GM21447 (cell line): ENCODE results near the gene IL6R.
"Not testable (repeated sequence)": the region's sequence is repeated elsewhere in the genome, so short reads cannot be mapped to it uniquely, and the experiment has no call there.

ENCODE experiments used
- ATAC-seq: cut with Tn5 transposase; IDR thresholded peaks from one replicate; pipeline ENCODE4 v1.9.1; 2021; ENCODE audit not compliant: unreplicated experiment

IL6R gene

DNA sequence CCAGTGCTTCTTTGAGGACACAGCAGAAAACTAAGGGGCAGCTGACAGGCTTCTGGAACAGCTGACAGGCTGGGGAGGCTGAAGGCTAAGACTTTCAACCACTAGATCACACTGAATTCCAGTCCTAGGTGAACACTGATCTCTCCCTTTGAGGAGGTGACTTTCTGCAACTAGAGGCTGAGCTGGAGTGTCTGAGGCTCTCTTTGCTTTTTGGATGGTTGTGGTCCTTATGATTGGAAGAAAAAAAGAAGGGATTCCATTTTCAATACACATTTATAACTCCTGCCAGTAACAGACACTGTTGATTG is 1.4 kb downstream of the IL6R start:
- ATAC-seq = no peak

DNA sequence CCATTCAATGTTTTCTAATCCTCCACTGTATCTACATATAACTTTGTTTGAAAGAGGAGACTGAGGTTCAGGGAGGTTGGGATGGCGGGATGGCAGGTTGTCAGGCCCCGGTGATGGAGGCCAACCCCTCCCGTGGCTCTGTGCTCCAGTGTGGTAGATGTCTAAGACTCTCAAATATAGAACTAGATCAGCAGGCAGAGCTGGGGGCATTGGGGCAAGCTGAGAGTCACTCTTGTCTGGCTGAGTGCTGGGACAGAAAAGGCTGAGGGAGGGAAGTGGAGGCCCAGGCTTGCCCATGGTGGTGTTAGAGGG is 1.7 kb downstream of the IL6R start:
- ATAC-seq = no peak

DNA sequence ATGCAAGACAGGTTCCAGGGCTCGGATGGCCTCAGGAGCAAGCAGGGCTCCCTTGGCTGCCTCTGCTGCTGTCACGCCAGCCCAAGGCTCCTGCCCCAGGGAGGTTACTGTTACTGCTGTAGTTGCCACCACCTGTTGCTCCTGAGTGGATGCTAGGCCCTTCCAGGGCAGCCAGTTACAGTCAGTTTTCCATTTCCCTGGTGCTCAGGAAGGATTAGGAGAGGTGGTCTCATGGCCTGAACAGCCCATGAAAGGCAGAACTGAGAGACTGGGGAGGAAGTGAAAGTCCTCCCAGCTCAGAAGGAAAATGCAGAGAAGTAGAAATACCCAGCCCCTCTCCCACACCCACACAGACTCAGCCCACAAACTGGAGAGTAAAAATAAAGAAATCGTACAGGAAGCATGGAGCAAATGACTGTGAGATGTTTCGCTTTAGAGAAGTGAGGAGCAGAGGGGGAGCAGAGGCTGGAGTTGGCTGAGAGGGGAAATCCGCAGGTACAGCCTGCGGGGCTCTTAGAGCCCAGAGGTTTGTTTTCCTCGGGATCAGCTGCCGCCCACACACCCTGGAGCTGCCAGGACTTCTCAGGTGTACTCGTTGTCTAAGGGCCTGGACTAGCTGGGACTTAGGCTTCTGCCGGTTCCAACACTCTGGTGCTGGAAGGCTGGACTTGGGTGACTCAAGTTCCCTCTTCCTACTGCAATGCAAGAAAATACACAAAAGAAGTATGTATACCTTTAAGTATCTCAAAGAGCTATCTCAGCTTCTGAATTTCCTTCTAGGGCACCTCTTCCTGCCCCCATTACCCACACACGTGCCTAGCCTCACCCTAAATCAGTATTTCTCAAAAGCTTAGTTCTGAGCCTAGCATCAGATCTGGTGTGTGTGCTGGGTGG is 2.3 kb downstream of the IL6R start:
- ATAC-seq = no peak

DNA sequence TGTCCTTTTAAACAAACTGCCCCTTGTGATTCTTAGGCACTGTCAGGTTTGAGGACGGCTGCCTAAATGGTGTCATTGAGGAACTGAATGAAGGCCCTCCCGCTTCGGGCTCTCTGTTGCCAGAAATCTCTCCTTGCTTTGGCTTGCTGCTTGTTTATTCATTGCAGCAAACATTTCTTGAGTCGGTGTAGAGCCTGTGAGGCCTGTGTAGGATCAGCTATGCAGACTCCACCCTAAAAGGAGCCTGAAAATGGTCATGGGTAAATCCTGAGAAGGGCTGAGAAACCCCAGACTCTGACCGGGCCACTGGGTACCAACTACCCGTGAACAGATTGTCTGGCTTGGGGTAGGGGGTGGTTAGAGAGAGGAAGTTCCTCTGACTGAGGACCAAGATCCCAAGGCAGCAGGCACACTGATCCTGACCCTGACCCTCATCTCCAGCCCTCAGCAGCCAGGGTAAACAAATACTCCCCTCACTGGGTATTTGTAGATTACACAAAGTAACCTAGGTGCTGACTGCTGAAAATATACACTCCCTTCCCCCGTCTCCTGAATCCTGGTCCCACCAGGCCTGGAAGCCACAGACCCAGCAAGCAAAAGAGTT is 3.1 kb downstream of the IL6R start:
- ATAC-seq = no peak

DNA sequence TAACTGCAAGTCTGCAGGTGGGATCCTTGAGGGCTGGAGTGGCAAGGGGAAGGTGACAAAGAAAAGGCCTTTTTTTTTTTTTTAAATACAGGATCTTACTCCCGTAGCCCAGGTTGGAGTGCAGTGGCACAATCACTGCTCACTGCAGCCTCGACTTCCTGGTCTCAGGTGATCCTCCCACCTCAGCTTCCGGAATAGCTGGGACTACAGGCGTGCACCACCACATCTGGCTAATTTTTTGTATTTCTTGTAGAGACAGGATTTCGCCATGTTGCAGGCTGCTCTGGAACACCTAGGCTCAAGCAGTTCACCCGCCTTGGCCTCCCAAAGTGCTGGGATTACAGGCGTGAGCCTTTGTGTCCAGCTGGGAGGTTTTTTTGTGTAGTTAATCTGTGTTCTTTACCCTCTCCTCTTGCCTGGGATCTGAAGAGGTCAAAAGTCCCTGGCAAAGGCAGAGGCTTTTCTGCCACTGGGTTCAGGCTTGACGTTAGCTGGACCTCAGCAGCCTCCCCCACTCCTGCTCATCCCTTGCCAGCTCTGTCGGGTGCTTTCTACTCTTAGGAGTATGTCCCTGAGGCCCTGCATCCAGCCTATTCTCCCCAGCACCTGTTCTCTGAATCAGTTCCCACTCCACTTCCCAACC is 5.2 kb downstream of the IL6R start:
- ATAC-seq = no peak

DNA sequence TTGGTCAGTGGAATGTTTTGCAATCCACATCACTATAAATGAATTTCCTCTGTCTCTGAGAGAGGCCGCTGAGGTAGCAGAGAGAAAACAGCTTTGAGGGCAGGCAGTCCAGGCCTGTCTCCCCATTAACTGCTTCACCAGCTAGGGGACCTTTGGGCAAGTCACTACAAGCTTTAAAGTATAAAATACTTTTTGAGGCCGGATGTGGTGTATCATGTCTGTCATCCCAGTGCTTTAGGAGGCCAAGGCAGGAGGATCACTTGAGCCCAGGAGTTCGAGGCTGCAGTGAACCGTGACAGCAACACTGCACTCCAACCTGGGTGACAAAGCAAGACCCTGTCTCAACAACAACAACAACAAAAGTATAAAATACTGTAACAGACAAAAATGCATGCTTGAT is 6.4 kb downstream of the IL6R start:
- no peak for ATAC-seq

DNA sequence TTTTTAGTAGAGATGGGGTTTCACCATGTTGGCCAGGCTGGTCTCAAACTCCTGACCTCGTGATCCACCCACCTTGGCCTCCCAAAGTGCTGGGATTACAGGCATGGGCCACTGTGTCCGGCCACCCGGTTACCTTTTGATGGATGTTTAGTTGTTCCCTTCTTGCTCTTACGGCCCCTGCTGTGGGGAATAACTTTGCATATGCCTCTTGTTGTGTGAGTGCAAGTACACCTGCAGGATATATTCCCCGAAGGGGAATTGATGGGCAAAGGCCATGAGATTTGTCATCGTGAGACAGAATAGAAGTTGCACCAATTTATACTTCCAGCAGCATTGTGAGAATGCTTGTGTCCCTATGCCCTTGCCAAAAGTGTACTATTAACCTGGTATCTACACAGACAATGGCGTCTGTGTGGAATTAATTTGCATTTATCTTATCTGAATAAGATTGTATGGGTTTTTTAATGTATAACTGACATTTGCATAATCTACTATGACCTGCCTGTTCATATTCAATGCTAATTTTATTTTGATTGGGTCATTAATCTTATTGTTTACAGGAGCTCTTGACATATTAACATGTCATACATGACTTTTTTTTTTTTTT is 8.1 kb downstream of the IL6R start:
- no peak for ATAC-seq

DNA sequence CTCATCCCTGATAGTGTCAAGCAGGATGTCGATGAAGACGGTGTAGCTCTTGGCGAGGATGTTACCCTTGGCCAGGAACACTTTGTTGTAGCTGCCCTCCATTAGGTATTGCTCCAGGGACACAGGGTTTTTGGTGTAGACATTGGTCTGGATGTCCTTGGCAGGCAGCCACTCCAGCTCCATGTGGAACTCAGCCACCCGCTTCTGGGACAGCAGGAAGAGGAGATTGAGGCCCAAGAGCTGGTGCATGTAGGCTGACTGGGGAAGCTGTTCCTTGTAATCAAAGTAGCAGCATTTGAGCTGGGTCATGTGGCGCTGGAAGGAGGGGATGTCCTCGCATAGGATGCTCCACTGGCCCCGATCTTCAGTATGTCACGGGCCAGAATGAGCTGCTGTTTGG is 9.5 kb downstream of the IL6R start:
- no peak for ATAC-seq

DNA sequence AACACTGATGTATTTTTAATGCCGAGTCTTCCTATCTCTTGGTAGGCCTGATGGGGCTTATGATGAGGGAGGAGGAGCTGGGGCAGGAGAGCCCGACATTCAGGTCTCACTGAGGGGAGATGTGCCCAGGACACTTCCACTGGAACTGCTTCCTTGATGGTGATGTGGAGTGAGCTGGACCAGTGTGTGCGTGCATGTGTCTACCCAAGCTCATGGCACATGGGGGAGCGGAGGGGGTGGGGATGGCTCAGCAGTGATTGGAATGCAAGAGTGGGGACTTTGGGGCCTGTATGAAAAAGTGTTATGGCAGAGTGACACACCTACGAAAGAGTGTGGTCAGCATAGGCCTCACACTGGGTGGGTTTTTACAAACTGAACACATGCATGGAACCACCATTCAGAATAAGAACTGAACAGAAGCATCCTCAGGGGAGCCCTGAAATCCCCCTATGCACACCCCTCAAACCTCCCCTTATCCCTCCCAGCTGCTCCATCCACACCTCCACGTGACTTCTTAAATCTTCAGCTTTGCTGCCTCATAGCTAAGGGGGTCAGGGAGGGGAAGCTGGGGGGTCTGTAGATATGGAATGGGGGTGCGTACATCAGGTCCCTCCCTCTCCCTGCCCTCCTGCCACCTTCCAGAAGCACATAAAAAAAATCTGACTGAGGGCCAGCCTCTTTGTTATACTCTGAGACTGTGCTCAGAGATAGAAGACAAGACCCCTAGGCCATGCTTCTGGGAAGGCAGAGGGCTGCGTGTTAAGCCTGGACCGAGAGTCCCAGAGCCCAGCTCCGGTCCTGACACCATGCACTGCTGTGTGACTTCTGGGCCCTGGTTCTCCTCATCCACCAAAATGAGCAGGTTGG is 11.6 kb downstream of the IL6R start:
- ATAC-seq = no peak

DNA sequence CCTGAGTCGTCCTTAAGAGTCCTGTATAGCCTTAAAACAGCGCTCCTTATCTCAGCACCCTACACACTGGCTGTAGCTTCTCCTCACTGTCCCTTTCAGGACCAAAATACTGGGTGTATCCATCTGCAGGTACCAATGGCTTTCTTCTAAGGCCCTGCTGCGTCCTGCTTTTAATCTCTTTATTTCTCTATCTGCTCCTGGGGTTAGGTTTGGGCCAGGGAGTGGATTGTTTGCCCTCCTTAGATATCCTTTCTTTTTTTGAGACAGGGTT is 12.1 kb downstream of the IL6R start:
- ATAC-seq = no peak

DNA sequence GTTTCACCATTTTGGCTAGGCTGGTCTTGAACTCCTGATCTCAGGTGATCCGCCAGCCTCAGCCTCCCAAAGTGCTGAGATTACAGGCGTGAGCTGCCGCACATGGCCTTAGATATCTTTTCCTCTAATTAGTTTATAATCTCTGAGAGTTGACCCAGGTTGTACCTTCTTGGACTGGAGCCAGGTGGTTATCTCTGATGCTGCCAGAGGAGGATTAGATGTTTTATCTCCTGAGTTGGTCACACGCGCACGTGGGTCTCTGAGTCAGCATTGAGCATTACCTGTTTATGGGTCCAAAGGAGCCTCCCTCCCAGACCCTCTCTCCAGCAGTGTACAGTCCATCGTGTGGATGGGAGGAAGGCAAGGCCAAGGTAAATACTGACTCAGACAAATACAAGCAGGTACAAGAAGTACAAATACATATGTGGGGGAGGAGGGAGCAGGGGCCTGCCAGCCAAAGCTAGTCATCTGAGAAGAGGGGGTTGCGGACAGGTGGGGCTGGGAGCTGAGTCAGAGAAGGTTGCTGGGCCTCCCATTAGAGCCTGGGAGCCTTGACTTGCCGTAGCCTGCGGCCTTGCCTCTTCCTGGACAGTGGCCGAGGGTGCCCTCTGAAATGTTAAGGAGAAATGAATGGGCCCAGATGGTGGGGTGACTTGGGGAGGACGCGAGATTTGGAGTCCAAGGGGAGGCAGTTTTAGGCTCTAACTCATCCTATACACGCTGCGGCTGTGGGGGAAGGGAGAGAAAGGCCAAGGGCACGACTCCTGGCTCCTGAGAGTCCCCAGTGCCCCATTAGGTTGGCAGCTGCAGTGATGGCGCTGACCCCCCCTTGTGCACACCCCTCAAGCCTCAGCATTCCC is 13.1 kb downstream of the IL6R start:
- ATAC-seq = no peak

DNA sequence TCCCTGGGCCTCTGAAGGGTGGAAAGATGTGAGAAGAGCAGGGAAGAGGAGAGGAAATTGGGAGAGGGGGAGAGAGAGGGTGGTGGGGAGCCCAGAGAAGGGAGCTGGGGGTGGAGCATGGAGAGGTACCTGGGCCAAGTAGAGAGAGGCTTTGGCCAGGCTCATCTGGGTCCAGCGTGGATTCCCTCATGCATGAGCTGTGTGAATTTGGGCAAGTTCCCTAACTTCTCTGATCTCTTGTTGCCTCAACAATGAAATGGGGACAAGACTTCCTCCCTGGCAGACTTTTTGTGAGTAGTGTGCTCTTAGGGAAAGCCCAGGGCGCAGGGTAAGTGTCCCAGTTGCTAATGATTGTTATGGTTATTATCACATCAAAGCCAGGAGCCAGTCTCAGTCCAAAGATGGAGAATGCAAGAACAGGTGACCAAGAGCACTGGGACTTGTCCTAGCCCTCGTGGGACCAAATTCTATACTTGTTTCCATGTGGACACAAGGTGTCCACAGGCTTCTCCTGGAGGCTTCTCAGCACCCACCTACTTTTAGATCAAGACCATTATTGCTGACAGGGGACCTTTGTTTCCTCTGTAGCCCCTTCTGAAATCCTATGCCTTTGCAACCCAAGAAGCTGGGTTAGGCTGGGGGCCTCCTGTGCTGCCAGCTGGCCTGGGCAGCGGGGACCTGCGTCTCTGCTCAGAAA is 13.9 kb downstream of the IL6R start:
- ATAC-seq = no peak

DNA sequence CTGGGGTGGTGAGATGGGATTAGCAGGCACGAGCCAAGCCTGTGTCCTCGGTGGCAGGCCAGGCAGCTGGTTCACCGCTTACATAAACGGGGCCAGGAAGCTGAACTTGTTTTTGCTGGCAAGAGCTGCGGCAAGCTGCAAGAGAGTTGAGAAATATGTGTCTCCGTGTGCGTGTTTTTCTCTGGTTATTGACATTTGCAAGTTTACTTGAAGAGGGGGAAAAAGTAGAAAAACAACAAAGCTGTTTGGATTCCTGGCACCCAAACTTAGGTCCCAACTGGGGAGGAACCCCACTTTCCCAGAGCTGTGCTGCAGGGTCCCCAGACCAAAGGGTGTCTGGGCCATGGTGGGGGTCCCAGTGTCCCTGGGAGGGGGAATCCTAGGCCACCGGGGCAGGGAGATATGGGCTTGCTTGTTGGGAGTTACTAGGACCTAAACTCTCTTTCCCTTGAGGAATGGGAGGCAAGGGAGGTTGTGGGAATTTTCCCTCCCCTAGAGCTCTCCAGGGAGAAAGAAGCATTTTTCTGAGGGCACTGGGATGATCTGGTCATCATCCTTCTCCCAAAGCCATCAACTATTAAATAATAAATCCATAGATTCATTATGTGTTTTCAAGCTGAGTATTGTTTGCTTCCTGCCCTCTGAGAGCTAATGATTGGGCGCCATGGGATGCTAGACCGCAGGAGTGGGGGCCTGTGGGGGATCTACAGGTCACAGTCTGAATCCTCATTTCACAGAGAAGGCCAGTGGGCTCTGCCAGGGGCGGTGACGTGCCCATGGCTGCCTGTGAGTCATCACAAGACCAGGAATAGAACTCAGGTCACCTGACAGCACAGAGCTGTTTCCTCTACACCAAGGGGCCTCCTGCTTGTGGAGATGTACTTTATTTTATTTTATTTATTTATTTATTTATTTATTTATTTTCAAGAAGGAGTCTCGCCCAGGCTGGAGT is 14.8 kb downstream of the IL6R start:
- peak; percentile 48 for ATAC-seq

DNA sequence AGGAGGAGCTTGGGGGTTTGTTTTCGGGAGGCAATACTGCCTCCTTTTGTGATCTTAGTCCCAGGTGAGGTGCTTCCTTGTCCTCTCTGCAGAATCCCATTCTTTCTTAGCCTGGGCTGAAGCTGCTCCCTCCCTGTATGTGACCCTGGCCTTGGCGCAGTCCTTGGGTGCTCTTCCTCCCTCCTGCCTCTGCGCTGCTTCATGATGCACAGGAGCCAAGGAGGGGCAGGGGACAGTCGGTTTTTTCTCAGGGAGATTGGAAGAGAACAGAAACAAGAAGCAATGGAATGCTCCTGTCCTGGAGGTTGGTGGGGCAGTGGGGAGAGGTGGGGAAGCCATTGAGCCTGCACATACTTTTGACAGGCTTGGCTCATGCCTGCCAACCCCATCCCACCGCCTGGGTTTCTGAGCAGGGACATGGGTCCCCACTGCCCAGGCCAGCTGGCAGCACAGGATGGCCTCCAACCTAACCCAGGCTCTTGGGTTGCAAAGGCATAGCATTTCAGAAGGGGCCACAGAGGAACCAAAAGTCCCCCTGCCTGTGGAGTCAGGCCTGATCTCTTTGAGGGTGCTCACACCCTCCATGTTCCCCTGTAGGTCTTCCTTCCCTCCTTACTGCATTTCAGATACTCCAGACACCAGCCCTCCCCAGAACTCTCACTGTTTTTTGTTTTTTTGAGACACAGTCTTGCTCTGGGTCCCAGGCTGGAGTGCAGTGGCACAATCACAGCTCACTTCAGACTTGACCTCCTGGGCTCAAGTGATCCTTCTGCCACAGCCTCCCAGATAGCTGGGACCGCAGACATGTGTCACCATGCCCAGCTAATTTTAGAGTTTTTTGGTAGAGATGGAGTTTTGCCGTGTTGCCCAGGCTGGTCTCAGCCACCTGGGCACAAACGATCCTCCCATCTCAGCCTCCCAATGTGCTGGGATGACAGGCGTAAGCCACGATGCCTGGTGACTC is 16.1 kb downstream of the IL6R start:
- no peak for ATAC-seq

DNA sequence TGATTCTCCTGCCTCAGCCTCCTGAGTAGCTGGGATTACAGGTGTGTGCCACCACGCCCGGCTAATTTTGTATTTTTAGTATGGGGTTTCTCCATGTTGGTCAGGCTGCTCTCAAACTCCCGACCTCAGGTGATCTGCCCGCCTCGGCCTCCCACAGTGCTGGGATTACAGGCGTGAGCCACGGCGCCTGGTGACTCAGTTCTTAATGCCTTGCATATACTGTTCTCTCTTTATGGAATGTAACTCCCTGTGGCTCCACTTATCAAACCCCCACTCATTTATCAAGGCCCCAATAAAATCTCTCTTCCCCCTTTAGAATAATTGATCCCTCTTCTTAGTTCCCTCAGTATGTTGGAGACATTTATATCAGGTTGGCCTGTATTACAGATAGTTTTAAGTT is 16.9 kb downstream of the IL6R start:
- not testable (repeated sequence) for ATAC-seq

DNA sequence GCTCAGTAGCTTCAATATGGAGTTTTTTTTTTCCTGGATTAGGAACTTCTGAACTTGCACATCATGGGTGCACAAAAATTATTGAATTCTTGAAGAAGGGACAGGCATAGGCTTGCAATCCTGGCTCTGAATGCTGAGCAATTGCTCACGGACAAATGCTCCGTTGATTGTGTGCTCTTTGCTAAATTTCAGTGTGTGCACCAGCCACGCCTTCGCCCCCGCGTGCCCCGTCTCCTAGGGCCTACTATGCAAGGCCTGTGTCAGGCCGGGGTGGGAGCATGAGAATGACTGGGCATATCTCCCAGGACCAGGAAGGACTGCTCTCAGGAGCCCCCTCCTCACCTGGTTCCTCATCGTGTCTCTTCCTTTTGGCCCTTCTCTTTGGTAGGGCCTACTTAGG is 17.4 kb downstream of the IL6R start:
- no peak for ATAC-seq

DNA sequence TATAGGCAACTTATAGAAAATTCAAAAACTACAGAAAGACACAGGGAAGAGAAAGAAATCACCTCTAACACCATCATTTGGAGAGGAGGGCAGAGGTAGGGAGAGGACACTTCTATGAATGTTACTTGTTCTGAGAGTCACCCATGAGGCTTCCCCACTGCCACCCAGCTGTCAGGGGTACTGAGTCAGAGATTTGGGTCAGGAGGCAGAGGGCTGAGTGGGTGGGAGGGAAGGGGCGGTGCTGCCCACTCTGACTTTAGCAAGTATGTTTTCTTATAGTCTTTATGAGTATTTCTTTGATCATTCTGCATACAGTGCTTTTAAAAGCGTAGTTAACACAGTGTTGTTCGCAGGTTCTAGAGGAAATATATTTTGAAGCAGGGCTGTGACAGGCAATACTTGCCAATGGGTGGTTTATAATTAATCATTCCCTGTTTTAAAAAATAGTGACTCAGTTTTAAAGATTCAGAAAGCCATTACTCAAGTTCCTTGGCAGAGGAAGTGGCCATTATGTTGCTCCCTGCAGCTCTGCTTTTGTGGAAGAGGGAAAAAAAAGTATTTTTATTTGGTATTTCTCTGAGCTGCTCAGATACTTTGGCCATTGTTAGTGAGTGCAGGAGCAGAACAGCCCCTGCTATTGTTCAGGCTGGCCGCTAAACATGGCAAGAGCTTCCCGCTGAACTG is 18.3 kb downstream of the IL6R start:
- no peak for ATAC-seq
